ENCODE results near the gene NAXE. TPM values are rescaled to one million over a fixed set of nuclear protein-coding genes. Genes with fewer than 3 reads are reported as not detected.
"Not testable (repeated sequence)": the region's sequence is repeated elsewhere in the genome, so short reads cannot be mapped to it uniquely, and the experiment has no call there.

The NAXE gene
- total RNA-seq, 1 donor from 2014 or later: 55.3 TPM

DNA sequence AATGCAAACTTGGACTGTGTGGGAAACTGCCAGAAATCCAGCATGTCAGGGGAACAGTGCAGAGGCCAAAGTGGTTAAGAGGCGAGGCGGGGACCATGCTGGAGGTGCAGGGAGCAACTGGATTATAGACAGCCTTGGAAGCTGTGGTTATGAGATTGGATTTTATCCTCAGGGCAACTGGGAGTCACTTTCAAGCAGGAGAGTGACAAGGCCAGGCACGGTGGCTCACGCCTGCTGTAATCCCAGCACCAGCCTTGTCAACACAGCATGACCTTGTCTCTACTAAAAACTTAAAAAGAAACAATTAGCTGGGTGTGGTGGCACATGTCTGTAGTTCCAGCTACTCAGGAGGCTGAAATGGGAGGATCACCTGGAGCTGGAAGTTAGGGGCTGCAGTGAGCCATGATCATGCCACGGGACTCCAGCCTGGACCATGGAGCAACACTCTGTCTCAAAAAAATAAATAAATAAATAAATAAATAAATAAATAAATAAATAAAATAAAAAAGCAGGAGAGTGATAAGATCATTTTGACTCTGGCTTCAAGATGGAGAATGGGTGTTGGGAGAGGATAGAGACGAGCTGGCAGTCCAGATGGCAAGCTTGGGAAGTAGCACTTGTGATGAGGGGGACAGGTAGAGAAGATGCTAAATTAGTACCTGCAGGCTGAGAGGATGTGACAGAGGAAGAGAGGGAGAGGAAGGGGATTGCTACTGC lies 31.2 kb downstream of the NAXE start:
- no peak for DNase-seq (ENCODE audit: low read depth)

DNA sequence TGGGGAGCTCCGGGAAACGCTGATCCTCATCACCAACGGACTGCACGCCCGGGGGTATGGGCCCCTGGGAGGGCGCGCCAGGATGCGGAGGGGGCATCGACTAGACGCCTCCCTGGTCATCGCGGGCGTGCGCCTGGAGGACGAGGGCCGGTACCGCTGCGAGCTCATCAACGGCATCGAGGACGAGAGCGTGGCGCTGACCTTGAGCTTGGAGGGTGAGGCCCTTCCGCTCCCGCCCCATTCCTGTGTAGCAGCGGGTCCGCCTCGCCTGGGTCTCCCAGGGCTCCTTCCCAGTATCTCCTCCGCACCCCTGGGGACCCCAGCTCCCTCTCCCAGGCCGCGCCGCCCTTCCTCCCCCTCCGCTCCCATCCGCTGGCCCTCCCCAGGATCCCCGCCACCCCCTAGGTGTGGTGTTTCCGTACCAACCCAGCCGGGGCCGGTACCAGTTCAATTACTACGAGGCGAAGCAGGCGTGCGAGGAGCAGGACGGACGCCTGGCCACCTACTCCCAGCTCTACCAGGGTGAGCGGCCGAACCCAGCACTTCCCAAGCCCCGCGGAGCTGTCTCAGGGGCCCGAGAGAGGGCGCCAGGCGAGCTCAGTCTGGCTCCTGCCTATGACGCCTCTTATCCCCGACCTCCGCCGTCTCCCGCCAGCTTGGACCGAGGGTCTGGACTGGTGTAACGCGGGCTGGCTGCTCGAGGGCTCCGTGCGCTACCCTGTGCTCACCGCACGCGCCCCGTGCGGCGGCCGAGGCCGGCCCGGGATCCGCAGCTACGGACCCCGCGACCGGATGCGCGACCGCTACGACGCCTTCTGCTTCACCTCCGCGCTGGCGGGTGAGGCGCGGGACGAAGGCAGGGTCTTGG lies 32.6 kb downstream of the NAXE start:
- DNase-seq (ENCODE audit: low read depth): no peak

DNA sequence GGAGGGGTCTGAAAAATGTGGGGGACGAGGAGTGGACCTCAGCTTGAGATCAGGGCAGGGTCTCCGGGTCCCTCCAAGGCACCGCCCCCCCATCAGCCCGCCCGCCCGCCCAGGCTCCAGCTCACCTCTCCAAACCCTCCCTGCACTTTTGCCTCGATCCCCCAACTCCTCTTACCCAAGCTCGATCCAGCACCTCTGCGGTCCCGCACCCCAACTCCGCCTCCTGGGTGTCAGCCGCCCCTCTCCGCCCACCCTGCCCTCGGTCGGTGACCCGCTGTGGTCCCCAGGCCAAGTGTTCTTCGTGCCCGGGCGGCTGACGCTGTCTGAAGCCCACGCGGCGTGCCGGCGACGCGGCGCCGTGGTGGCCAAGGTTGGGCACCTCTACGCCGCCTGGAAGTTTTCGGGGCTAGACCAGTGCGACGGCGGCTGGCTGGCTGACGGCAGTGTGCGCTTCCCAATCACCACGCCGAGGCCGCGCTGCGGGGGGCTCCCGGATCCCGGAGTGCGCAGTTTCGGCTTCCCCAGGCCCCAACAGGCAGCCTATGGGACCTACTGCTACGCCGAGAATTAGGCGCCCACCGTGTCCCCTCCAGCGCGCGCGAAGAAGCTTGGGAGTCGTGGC lies 33.3 kb downstream of the NAXE start:
- DNase-seq (ENCODE audit: low read depth): no peak

DNA sequence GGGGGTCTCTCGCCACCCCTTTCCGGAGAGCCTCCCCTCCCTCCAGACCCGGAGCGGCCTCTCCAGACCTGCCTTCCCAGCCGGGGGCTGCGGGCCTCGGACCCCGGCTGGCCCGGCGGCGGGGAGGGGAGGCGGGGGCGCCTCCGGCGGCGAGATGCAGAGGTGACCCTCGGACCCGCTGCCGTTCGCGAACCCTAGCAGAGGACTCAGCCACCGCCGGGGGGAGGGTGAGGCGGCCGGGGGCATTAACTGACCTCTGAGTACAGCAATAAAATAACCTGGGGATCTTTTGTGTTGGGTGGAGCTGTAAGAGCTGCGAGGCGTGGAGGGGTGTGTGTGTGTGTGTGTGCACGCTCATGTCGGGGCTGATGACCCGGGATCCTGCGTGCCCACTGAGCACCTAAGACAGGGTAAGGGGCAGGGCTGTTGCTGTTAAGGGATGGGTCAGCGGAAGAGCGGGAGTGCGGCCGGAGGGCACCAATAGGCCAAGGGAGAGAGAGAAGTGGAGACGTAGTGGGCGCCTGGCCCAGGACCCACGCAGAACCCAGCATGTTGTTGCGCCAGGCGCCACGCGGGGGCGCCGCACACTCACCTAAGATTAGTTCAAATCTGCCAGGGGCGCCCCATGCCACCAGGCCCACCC lies 34.0 kb downstream of the NAXE start:
- DNase-seq (ENCODE audit: low read depth): peak; percentile 50

DNA sequence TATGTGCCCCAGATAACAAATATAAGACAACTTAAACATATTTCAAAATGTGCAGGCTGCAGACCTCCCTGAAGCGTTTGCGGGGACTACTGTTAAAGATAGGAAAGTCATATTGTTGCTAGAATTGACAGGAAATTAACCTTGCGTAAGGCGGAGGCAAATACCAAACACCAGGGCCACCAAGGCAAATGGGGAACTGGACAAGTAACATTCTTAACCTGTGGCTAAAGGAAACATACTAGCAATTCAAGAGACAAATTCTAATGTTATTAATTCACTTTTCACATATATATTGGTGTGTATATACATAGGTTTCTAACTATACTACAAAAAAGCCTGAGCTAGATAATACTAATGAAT lies 34.5 kb downstream of the NAXE start:
- no peak for DNase-seq (ENCODE audit: low read depth)

DNA sequence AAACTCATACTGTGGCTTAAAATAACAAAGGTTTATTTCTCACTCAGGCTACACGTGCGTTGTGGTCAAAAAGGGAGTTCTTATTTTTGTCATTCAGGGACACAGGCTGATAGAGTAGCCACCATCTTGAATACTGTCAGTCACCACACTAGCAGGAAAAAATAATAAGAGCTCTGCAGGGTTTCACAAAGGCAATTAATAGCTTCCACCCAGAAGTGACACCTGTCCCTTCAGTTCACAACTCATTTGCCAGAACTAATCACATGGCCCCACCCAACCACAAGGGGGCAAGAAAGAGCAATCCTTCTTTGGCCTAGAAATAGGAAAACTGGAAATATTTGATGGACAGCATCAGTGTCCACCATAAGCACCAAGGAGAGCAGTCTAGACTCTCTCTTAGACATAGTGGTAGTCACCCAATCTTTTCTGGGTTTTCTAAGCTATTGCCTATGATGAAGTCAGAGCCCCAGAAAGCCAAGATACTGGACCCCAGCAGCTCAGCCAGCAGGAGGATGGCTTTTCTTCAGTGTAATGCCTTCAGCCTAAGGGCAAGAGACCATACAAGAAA lies 35.8 kb downstream of the NAXE start:
- peak; percentile 83 for DNase-seq (ENCODE audit: low read depth)

DNA sequence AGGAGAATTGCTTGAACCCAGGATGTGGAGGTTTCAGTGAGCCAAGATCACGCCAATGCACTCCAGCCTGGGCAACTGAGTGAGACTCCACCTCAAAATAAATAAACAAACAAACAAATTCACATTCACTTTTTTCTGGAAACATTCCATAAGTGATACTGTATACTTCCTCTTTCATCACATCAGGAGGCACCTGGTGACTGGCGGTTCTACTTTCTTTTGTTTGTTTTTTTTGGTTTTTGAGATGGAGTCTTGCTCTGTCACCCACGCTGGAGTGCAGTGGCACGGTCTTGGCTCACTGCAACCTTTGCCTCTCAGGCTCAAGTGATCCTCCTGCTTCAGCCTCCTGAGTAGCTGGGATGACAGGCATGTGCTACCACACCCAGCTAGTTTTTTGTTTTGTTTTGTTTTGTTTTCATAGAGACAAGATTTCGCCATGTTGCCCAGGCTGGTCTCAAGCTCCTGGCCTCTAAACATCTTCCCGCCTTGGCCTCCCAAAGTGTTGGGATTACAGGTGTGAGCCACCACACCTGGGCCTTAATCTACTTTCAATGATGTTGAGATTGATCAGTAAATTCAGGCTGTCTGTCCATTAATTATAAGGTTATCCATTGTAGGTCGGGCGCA lies 38.4 kb downstream of the NAXE start:
- DNase-seq (ENCODE audit: low read depth): no peak

DNA sequence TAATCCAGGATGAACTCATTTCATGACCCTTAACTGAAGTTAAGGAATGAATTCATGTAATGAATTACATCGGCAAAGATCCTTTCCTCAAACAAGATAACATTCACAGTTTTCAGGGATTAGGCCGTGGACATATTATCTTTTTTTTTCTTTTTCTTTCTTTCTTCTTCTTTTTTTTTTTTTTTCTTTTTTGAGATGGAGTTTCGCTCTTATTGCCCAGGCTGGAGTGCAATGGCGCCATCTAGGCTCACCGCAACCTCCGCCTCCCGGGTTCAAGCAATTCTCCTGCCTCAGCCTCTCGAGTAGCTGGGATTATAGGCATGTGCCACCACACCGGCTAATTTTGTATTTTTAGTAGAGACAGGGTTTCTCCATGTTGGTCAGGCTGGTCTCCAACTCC lies 39.6 kb downstream of the NAXE start:
- not testable (repeated sequence) for DNase-seq (ENCODE audit: low read depth)

DNA sequence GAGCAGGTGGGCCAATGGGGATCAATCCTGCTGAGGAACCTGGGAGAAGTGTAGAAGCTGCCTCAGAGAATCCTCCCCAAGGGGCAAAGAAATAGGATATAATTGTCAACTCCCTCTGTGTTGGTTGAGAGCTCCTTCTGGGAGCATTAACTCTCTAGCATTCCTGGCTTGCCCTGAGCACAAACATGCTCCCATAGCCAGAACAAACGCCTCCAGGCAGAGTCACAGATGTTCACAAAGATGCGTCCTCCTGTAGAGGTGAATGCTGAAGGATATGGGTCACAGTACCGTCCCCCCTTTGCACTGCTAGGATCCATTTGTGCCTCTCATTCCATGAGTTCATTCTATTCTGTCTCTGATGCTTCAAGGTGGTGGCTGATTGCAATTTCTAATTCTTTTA lies 40.8 kb downstream of the NAXE start:
- DNase-seq (ENCODE audit: low read depth): no peak

DNA sequence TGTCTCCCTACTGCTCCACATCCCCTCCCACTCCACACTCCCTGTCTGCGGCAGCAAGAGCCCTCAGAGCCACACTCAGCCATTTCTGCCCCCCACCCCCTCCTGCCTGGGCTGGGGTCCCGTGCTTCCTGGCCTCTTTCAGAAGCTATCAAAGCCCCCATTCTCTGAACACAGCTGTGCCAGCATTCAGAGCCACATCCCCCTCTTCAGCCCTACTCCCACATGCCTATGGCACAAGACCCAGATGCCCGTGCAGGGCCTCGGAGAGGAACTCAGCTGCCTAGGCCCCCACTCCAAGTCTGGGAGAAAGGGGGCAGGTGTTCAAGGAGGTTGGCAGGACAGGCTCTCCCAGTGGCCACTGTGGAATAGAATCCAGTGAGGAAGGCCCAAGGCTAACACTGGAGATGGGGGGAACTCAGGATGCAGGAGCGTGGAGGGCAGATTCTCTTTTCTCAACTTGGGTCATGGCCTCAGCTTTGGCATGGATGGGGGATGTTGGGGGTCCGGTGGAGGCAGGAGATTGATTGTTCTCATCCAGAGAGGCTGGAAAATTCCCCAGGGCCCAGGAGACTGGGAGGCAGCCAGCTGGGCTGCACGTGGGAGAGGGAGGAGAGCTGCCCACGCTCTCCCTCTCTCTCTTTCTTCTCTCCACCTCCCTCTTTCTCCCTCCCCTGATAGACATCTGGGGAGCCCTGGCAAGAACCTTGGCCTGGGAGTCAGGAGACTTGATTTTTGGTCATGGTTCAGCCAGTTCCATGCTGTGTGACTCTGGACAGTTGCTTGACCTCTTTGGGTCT lies 46.8 kb downstream of the NAXE start:
- no peak for DNase-seq (ENCODE audit: low read depth)

DNA sequence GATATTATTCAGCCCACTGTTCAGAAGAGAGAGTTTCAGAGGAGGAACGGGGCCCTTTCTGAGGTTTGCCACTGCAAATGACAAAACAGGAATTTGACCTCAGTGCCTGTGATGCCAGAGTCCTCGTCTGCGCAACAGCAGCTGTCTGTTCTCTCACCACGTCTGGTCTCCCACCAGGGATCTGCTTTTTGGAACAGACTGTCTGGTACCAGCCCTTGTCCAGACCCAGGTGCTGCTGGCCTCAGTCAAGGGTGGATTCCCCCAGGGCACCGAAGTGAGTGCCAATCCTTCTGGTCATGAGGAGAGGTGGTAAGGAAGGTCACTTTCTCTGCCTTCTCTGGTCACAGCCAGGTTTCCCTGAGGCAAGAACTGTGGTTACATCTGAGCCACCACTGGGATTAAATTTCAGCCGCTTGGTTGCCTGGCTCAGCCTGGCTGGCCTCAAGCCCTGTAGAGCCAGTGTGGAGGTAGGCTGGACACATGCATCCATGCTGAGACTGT lies 48.1 kb downstream of the NAXE start:
- DNase-seq (ENCODE audit: low read depth): peak; percentile 92

DNA sequence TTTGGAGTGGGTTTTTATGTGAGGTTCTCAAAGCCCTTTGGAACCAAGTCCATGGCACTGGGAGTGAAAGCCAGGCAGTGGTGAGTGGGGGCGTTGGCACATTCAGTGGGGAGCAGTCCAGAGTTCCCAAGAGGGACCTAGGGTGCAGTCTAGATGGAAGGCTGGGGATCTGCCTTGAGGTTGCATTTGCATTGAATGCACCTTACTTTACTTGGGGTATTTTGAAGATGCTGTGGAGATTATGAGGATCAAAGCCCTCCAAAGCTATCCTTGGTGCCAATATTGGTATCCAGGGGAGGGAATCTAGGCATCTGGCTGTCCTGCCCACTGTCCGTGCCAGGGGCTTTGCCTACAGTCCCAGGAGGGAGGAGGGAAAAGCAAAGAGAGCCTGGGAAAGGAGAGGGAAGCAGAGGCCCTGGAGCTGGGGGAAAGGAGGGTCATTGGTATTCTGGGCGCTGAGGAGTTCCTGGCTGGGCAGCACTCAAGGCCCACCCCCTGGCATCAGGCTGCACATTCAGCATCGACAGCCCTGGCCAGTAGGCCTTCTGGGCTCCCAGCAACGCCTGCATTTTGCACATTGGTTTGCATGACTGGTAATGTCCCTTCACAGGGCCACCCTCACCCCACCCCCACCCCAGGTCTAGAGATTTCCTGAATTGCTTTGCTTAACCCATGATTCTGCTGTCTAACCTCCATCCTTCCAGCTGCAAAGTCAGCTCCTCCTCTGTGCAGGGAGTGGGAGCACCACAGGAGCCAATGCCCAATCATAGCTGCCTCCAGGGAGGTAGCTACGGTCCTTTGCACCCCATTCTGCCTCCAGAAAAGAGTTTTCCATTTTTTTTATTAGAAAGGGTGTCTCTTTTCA lies 49.5 kb downstream of the NAXE start:
- DNase-seq (ENCODE audit: low read depth): no peak

DNA sequence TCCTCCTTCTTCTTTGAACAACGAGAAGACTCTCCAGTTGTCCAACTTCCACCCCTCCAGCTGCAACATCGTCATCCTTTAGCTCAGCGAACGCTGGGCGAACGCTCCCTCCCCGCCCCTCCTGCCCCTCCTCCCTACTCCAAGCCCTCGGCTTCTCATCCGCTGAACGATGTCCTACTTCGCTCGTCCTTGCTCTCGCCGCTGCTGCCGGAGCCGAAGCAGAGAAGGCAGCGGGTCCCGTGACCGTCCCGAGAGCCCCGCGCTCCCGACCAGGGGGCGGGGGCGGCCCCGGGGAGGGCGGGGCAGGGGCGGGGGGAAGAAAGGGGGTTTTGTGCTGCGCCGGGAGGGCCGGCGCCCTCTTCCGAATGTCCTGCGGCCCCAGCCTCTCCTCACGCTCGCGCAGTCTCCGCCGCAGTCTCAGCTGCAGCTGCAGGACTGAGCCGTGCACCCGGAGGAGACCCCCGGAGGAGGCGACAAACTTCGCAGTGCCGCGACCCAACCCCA lies 50.2 kb downstream of the NAXE start, which contains the start of gene BCAN:
BCAN (plus strand) TSS at position 357 of the 504 bp plus-strand sequence. CDS start 3,938 bp downstream, outside the sequence.
- no peak for DNase-seq (ENCODE audit: low read depth)

DNA sequence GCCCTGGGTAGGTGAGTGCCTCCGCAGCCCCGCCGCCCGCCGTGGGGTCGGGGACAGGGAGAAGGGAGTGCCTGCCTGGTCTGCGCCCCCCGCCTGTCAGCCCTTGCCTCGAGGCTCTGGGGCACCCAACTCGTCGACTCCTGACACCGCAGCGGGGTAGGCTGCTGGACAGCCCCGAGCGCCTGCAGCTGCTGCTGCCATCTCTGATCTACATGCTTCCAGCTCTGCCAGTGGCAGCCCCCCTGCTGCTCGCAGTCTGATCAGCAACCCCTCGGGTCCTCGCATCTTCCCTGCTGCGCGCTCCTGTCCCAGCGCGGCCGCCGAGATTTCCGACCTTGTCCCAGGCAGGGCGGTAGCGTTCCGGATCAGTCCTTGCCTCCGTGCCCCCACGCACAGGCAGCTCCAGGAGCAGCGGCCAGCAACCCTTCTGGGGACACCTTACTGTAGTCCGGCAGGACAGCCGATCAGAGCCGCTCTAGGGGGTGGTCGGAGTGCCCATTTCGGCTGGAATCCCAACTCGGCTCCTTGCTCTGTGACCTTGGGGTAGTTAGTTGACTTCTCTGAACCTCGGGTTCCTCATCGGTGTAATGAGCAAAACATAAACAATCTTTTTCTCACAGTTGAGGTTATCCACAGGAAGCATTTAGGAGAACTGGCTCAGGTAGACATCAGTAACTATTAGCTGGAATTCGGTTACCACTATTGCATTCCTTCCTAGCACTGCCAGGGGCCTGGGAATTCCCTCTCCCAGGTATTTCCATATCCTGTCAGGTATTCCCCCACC lies 50.9 kb downstream of the NAXE start:
- no peak for DNase-seq (ENCODE audit: low read depth)

DNA sequence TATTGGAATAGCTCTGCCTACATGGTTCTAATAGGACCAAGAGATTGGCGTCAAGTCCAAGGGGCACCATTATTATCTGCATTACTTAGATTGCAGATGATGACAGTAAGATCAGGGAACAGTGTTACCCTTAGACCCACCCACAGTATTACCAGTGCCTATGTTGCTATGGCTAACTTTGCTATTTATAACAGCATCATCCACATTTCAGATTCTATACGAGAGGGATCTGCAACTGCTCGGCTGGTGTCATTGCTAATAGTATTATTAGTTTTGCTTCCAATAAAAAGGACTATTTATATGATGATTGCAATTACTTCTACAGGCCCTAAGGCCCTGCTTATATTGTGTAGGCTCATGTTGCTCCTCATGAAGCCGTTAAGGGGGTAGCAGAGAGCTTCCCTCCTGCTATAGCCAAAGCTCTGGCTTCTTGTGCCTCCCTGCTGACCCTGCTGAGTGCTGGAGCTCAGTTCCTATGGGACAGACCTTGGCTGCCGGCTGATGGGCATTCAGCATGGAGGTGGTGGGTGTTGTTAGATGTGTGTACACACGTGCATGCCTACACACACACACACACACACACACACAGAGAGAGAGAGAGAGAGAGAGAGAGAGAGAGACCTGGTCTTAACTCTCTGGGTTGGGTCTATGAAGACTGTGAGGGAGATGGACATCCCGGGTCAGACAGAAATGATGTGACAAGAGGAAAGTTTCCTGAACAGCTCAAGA lies 51.6 kb downstream of the NAXE start:
- DNase-seq (ENCODE audit: low read depth): no peak

DNA sequence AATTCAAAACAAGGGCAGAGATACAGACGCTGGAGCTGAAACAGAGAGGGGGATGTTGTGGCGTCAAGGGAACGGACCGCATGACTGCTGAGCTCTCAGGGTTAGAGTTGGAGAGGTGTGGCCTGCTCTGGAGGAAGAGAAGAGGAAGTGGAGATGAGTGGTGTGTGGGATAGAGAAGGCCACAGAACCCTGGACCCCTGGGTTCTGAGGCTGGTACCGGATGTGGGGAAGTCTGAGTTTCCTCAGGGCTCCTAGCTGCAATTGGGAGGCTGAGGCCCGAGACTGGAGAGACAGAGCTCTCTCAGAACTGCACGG lies 52.2 kb downstream of the NAXE start:
- no peak for DNase-seq (ENCODE audit: low read depth)

All from myocyte (in vitro differentiated cells).